ENCODE measurements around the gene MGLL. TPM values are rescaled to one million over a fixed set of nuclear protein-coding genes. Genes with fewer than 3 reads are reported as not detected.

The MGLL gene
- total RNA-seq, 6 experiments from 2014 or later: 97.0 to 168 (median 115) TPM

DNA sequence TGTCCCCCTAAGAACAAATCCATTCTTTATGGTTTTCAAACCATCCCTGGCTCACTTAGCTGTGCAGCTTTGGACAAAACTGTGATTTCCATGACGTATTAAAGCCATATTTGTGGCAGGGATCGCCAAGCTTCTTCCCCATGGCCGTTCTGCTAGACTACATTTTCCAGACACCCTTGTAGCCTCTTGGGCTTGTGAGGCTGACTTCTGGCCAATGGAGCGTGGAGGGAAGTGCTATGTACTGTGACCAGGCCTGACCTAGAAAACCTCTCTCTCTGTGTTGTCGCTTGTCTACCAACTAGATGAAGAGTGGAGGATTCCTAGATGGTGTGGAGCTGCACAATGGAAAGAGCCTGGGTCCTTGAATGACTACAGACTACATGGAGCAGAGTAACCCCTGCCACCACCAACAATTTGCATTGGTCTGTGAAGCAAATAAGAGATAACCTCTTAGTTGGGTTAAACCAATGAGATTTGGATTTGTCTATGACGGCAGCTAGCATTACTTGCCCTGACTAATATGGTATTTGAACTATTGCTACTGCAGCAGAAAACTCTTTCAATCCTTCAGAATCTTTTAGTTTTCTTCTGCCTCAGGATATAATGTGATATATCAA lies 22.1 kb upstream of the MGLL start:
- no peak overlapping the region for H3K27ac ChIP-seq
- no peaks in the 10 kb centered on the region for H3K36me3 ChIP-seq
- 90% methylated on average over 1 of the region's 6 CpGs for WGBS (ENCODE audit: insufficient coverage, low coverage, low lambda C conversion rate, missing lambda C conversion rate)
- ATAC-seq (no peak), DNase-seq (no peak)
- no peak overlapping the region for H3K4me3 ChIP-seq
- intact Hi-C loops (cut with DNase I): no loop called here
- no peaks in the 10 kb centered on the region for H3K27me3 ChIP-seq
- H3K9me3 ChIP-seq: no peaks in the 10 kb centered on the region
- H3K4me1 ChIP-seq: no peaks in the 10 kb centered on the region
- no peak for TF ChIP-seq POLR2A (IDR thresholded peaks at IDR 0.05)
- no peak for TF ChIP-seq CTCF (IDR thresholded peaks at IDR 0.05)

GRCh38 chr3:127840671-127841070 lies 18.4 kb upstream of the MGLL start:
- Histone ChIP-seq H3K9me3 (no peaks in the 10 kb centered on the region), H3K27ac (no peak overlapping the region), H3K4me1 (peaks cover 0 to 15% (median 0%) of the 10 kb centered on the region in 4 donors), H3K27me3 (no peaks in the 10 kb centered on the region), H3K4me3 (no peak overlapping the region), H3K36me3 (no peaks in the 10 kb centered on the region)
- TF ChIP-seq CTCF (IDR thresholded peaks at IDR 0.05) (no peak), POLR2A (IDR thresholded peaks at IDR 0.05) (no peak)
- WGBS (ENCODE audit: insufficient coverage, low coverage, low lambda C conversion rate, missing lambda C conversion rate): 72% methylated on average over 3 of the region's 8 CpGs
- peak in 1 of 4 donors; percentile 36 for ATAC-seq
- no peak for DNase-seq
- intact Hi-C loops (cut with DNase I): no loop called here

- peaks cover 0 to 28% (median 0%) of the 10 kb centered on the region in 4 donors for H3K4me1 ChIP-seq
- intact Hi-C loops (cut with DNase I): loop anchor here in 1 of 2 donors (10.0 kb wide), 1 partner anchor 144 kb away; no protein-coding TSS in a partner anchor
- 90% methylated on average over 5 of the region's 5 CpGs for WGBS (ENCODE audit: insufficient coverage, low coverage, low lambda C conversion rate, missing lambda C conversion rate)
Observed at GRCh38 chr3:127839099-127839498, 16.8 kb upstream of the MGLL start.

GRCh38 chr3:127835993-127836882 lies 13.9 kb upstream of the MGLL start:
- no peaks in the 10 kb centered on the region for H3K27me3 ChIP-seq

More at GRCh38 chr3:127839099-127839498, 16.8 kb upstream of the MGLL start:
- no peak for ATAC-seq
- no peak overlapping the region for H3K27ac ChIP-seq
- H3K4me3 ChIP-seq: no peak overlapping the region
- H3K36me3 ChIP-seq: no peaks in the 10 kb centered on the region
- DNase-seq: no peak
- no peaks in the 10 kb centered on the region for H3K9me3 ChIP-seq
- TF ChIP-seq POLR2A (IDR thresholded peaks at IDR 0.05) (no peak), CTCF (IDR thresholded peaks at IDR 0.05) (no peak)
- no peaks in the 10 kb centered on the region for H3K27me3 ChIP-seq

More at GRCh38 chr3:127835993-127836882, 13.9 kb upstream of the MGLL start:
- intact Hi-C loops (cut with DNase I): loop anchor here in 1 of 2 donors (10.0 kb wide), 1 partner anchor 141 kb away; no protein-coding TSS in a partner anchor
- 60% methylated on average over 8 of the region's 8 CpGs for WGBS (ENCODE audit: insufficient coverage, low coverage, low lambda C conversion rate, missing lambda C conversion rate)
- ATAC-seq: peak in 2 of 4 donors; percentile 6 to 33
- no peak for DNase-seq
- Histone ChIP-seq H3K9me3 (no peaks in the 10 kb centered on the region), H3K4me3 (no peak overlapping the region), H3K4me1 (peaks cover 0 to 45% (median 2%) of the 10 kb centered on the region in 4 donors), H3K27ac (peak overlapping the region in 1 of 3 donors; percentile 59), H3K36me3 (no peaks in the 10 kb centered on the region)
- TF ChIP-seq POLR2A (IDR thresholded peaks at IDR 0.05) (no peak), CTCF (IDR thresholded peaks at IDR 0.05) (no peak)

Data from right lobe of liver (tissue), 6 donors.